ENCODE data around the gene KIAA1958. TPM values are rescaled to one million over a fixed set of nuclear protein-coding genes. Genes with fewer than 3 reads are reported as not detected.

The KIAA1958 gene
- total and polyA plus RNA-seq, 10 of the 15 experiments (the other 5 are each of a cell fraction or from before 2014, with no cell fraction given): 0.53 to 8.7 (median 4.0) TPM

DNA sequence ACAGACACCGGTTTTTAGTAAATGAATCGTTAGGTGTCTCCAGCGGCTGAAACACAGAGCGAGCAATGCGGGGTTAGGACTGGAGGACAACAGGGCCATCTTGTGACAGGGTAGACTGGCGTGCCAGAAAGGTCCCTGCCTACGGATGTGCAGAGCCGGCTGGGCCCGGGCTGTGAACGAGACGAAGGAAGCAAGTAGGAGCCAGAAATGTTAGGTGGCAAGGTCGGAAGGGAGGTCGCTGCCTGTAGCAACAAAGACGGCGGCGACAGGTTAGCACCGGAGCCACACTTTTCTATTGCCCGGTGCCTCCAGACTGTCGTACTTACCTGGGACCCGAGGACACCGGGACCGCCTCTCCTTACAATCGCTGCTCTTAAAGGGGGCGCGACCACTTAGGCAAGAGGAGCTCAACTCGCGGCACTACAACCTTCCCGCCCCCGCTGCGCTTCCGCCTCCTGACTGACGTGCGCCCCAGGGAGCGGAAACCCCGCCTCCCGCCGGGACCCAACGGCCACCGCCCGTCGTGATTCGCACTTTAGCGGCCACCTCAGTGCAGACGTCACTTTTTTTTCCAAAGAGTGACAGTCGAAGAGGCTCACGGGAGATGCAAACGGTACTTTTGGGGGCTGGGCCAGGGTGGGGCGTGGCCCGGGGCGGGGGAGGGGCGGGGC is 231.2 kb downstream of the KIAA1958 start, which contains the start of gene INIP (continued):
- no peak for TF ChIP-seq LARP7 (IDR thresholded peaks at IDR 0.05)
- TF ChIP-seq, protein P1, sequence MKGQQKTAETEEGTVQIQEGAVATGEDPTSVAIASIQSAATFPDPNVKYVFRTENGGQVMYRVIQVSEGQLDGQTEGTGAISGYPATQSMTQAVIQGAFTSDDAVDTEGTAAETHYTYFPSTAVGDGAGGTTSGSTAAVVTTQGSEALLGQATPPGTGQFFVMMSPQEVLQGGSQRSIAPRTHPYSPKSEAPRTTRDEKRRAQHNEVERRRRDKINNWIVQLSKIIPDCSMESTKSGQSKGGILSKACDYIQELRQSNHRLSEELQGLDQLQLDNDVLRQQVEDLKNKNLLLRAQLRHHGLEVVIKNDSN (IDR thresholded peaks at IDR 0.05; ENCODE audit: borderline replicate concordance, extremely low read length, insufficient read depth, low read depth, low read length): no peak
- TF ChIP-seq NFYB (IDR thresholded peaks at IDR 0.05; ENCODE audit: insufficient read depth, low read depth, low read length): peak; percentile 54; the same call in 1 of the 2 replicates
- TF ChIP-seq RFX5 (IDR thresholded peaks at IDR 0.05; ENCODE audit: low read depth, low read length): 0 out of 2 replicates have a peak, but pooled peaks have one; percentile 46
- no peak for TF ChIP-seq ATF3 (IDR thresholded peaks at IDR 0.05; ENCODE audit: borderline replicate concordance, extremely low read depth, low read depth, low read length)
- TF ChIP-seq BHLHE40 (IDR thresholded peaks at IDR 0.05; ENCODE audit: borderline replicate concordance in 1 of 2, low read depth in 2 of 2, low read length in 1 of 2): peak; percentile 15 to 30; a peak in 2 of 4 replicates
- 0 out of 2 replicates have a peak, but pooled peaks have one; percentile 9 for TF ChIP-seq TCF12 (IDR thresholded peaks at IDR 0.05; ENCODE audit: low read depth, low read length)
- TF ChIP-seq WRNIP1 (IDR thresholded peaks at IDR 0.05; ENCODE audit: borderline replicate concordance, low read depth, low read length): no peak
- no peak for TF ChIP-seq ZBTB11 (CRISPR knock-in tag; IDR thresholded peaks at IDR 0.05)
- peak; percentile 46 for TF ChIP-seq IKZF1 (conservative IDR thresholded peaks at IDR 0.05)
- peak; percentile 67 for TF ChIP-seq YY1 (IDR thresholded peaks at IDR 0.05; ENCODE audit: low read depth, low read length)
- no peak for TF ChIP-seq EZH2 (IDR thresholded peaks at IDR 0.05; ENCODE audit: borderline replicate concordance, control insufficient read depth, low read depth, low read length)
- TF ChIP-seq HDAC6 (IDR thresholded peaks at IDR 0.05; ENCODE audit: unreplicated experiment): no peak
- TF ChIP-seq HDAC2 (IDR thresholded peaks at IDR 0.05): no peak
- no peak for TF ChIP-seq CBX3 (IDR thresholded peaks at IDR 0.05; ENCODE audit: borderline replicate concordance, low read depth)
- TF ChIP-seq CHD4 (IDR thresholded peaks at IDR 0.05): no peak
- no peak for TF ChIP-seq NRF1 (conservative IDR thresholded peaks at IDR 0.05; ENCODE audit: low read depth, low read length)
- TF ChIP-seq HCFC1 (IDR thresholded peaks at IDR 0.05; ENCODE audit: low read length): no peak
- TF ChIP-seq YBX1 (IDR thresholded peaks at IDR 0.05): no peak
- TF ChIP-seq, protein P2, sequence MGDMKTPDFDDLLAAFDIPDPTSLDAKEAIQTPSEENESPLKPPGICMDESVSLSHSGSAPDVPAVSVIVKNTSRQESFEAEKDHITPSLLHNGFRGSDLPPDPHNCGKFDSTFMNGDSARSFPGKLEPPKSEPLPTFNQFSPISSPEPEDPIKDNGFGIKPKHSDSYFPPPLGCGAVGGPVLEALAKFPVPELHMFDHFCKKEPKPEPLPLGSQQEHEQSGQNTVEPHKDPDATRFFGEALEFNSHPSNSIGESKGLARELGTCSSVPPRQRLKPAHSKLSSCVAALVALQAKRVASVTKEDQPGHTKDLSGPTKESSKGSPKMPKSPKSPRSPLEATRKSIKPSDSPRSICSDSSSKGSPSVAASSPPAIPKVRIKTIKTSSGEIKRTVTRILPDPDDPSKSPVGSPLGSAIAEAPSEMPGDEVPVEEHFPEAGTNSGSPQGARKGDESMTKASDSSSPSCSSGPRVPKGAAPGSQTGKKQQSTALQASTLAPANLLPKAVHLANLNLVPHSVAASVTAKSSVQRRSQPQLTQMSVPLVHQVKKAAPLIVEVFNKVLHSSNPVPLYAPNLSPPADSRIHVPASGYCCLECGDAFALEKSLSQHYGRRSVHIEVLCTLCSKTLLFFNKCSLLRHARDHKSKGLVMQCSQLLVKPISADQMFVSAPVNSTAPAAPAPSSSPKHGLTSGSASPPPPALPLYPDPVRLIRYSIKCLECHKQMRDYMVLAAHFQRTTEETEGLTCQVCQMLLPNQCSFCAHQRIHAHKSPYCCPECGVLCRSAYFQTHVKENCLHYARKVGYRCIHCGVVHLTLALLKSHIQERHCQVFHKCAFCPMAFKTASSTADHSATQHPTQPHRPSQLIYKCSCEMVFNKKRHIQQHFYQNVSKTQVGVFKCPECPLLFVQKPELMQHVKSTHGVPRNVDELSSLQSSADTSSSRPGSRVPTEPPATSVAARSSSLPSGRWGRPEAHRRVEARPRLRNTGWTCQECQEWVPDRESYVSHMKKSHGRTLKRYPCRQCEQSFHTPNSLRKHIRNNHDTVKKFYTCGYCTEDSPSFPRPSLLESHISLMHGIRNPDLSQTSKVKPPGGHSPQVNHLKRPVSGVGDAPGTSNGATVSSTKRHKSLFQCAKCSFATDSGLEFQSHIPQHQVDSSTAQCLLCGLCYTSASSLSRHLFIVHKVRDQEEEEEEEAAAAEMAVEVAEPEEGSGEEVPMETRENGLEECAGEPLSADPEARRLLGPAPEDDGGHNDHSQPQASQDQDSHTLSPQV (IDR thresholded peaks at IDR 0.05): no peak
- no peak for TF ChIP-seq MAX (IDR thresholded peaks at IDR 0.05; ENCODE audit: low read depth, low read length)

Data from GM12878 (cell line).